GM12878 (cell line): ENCODE measurements around the gene C1QTNF12. TPM values are rescaled to one million over a fixed set of nuclear protein-coding genes. Genes with fewer than 3 reads are reported as not detected.
A peak's percentile ranks its signal among the peaks of the same experiment; 100 is the strongest.

ENCODE experiments used
- ATAC-seq: fragments of 200-7000 bp; cut with Tn5 transposase; 3 replicates; pipeline ENCODE4 v1.9.1; 2020; ENCODE audit warnings: mild to moderate bottlenecking, moderate library complexity
- Bru-seq: library from RNA; stranded (reverse); fragments of 400-500 nt; gene quantifications from one replicate; lab custom pipeline; 2021; lab: Mats Ljungman, UMichigan
- BruChase-seq, 2 experiments: library from RNA; stranded (reverse); fragments of 400-500 nt; gene quantifications; one replicate each; lab custom pipeline; 2021; lab: Mats Ljungman, UMichigan
- BruUV-seq: library from RNA; stranded (reverse); fragments of 400-500 nt; replicated peaks from 2 replicates; lab custom pipeline; 2021; lab: Mats Ljungman, UMichigan
- CTCF ChIA-PET: fragments of 300-600 bp; sonication (Branson Sonifier 250); formaldehyde crosslinking; extraction: SDS; loops from one replicate; lab custom pipeline; 2021; ENCODE audit warnings: inconsistent platforms; lab: Yijun Ruan, JAX
- POLR2A ChIA-PET: fragments of 350-600 bp; formaldehyde crosslinking; extraction: SDS; loops from one replicate; lab custom pipeline; 2021; ENCODE audit warnings: inconsistent platforms; lab: Charles Lee
- RAD21 ChIA-PET: fragments of 300-600 bp; sonication (Branson Sonifier 250); formaldehyde crosslinking; loops from one replicate; lab custom pipeline; 2023; ENCODE audit warnings: antibody characterized with exemption; ENCODE audit not compliant: unreplicated experiment; lab: Charles Lee
- SMC1A ChIA-PET: fragments of 300-600 bp; sonication (Branson Sonifier 250); formaldehyde crosslinking; loops from one replicate; lab custom pipeline; 2023; ENCODE audit not compliant: unreplicated experiment, uncharacterized antibody; lab: Charles Lee
- DNase-seq: peaks from one replicate; pipeline ENCODE4 v3.0.0-alpha.2; 2011; ENCODE audit warnings: low read depth, low spot score
- FAIRE-seq: peaks from 3 replicates; lab custom pipeline; 2011; peaks lifted over from hg19 to GRCh38; lab: Jason Lieb, UNC
- H2AFZ ChIP-seq: 2 replicates; pipeline ENCODE4 v1.6.0; 2011; ENCODE audit warnings: low read depth, low read length, control low read depth; ENCODE audit not compliant: control insufficient read depth
- H3K27ac ChIP-seq: 2 replicates; pipeline ENCODE4 v1.5.1; 2011; ENCODE audit warnings: control low read depth; ENCODE audit not compliant: control insufficient read depth, insufficient read depth
- H3K27me3 ChIP-seq, 2 experiments: replicated peaks in 1 of 2; 2 replicates each; pipeline versions ENCODE4 v1.6.0 to v1.6.1; 2011; ENCODE audit warnings: low read length in 1 of 2; ENCODE audit not compliant: control insufficient read depth in 2 of 2, insufficient read depth in 2 of 2
- H3K36me3 ChIP-seq, 2 experiments: 2 replicates each; pipeline ENCODE4 v1.5.1; 2011; ENCODE audit warnings: low read length in 1 of 2; ENCODE audit not compliant: control insufficient read depth in 2 of 2, insufficient read depth in 2 of 2
- H3K4me1 ChIP-seq: 2 replicates; pipeline ENCODE4 v1.6.1; 2011; ENCODE audit warnings: mild to moderate bottlenecking, low read length, moderate library complexity, mixed read lengths; ENCODE audit not compliant: control insufficient read depth, insufficient read depth
- H3K4me2 ChIP-seq: 2 replicates; pipeline ENCODE4 v1.6.0; 2011; ENCODE audit warnings: control low read depth; ENCODE audit not compliant: control insufficient read depth, insufficient read depth
- H3K4me3 ChIP-seq: fragments of 200-600 bp; sonication (generic); 2 replicates; pipeline ENCODE4 v1.5.1; 2016
- H3K79me2 ChIP-seq: 2 replicates; pipeline ENCODE4 v1.6.0; 2011; ENCODE audit warnings: low read length; ENCODE audit not compliant: control insufficient read depth, insufficient read depth
- H3K9ac ChIP-seq: 2 replicates; pipeline ENCODE4 v1.8.0; 2011; ENCODE audit warnings: low read length, control low read depth, mixed read lengths; ENCODE audit not compliant: control insufficient read depth, insufficient read depth
- H3K9me3 ChIP-seq: replicated peaks from 3 replicates; pipeline ENCODE4 v1.5.1; 2011; ENCODE audit warnings: mild to moderate bottlenecking, low read length; ENCODE audit not compliant: control insufficient read depth, insufficient read depth
- H4K20me1 ChIP-seq: 2 replicates; pipeline ENCODE4 v1.6.0; 2011; ENCODE audit not compliant: control insufficient read depth, insufficient read depth
- MEF2B ChIP-seq: fragments of 450-650 bp; IDR thresholded peaks from 2 replicates; pipeline ENCODE4 v1.6.1; 2018; ENCODE audit warnings: mild to moderate bottlenecking, moderate library complexity; ENCODE audit not compliant: partially characterized antibody, poor library complexity, severe bottlenecking
- MXI1 ChIP-seq: fragments of 150-350 bp; IDR thresholded peaks from 2 replicates; pipeline ENCODE4 v1.6.1; 2011; ENCODE audit warnings: low read depth, mild to moderate bottlenecking, inconsistent platforms, low read length, improper control_type of control experiment
- RAD51 ChIP-seq: fragments of 450-650 bp; IDR thresholded peaks from 2 replicates; pipeline ENCODE4 v1.6.1; 2016; ENCODE audit warnings: moderate library complexity, mild to moderate bottlenecking, inconsistent platforms
- SUZ12 ChIP-seq: fragments of 200-600 bp; sonication (generic); IDR thresholded peaks from one replicate; pipeline ENCODE4 v1.6.1; 2018; ENCODE audit warnings: antibody characterized with exemption, mild to moderate bottlenecking; ENCODE audit not compliant: unreplicated experiment
- WGBS: methylation state at CpG from one replicate; pipeline ENCODE4 v1.1.6; 2016; ENCODE audit warnings: low lambda C conversion rate; ENCODE audit not compliant: insufficient replicate concordance, insufficient coverage; ENCODE audit errors: missing lambda C conversion rate; 5-methylcytosine and 5-hydroxymethylcytosine counted together
- in situ Hi-C: fragments of 300-500 bp; cut with MboI; formaldehyde crosslinking; loops from 9 replicates; pipeline ENCODE4 v1.14.3; 2018; ENCODE audit warnings: mixed read lengths
- intact Hi-C: fragments of 100-400 bp; cut with micrococcal nuclease; formaldehyde crosslinking; loops from one replicate; pipeline ENCODE4 v1.14.2; 2022; ENCODE audit not compliant: unreplicated experiment
- long read RNA-seq, 2 experiments: library from polyadenylated mRNA; unstranded; transcript quantifications; one replicate each; pipeline ENCODE4 v2.0.0, GENCODE V29; 2019 to 2020
- polyA minus RNA-seq, 3 experiments: library from RNA; depleted of rRNA, polyadenylated mRNA; stranded (reverse); fragments of >200 nt; gene quantifications; 2 replicates each; pipeline ENCODE4 v1.2.3, GENCODE V29; 2011
- polyA plus RNA-seq, 11 experiments: library from polyadenylated mRNA; depleted of rRNA in 4 of 11; unstranded in 6 of 11; stranded (reverse) in 5 of 11; fragments of >200 nt; fragmentation: Nextera tagmentation in 4 of 11; fragmentation: Illumina TruSeq in 1 of 11; extraction: Ambion mirVana in 4 of 11; extraction: Trizol in 1 of 11; gene quantifications; 1 replicate in 1 of 11; 2 replicates in 10 of 11; pipeline versions ENCODE4 v1.2.1 to v1.2.3, GENCODE V29; 2011 to 2016; ENCODE audit warnings: inconsistent platforms in 2 of 11, missing spikeins in 2 of 11, low read depth in 1 of 11
- total RNA-seq, 4 experiments: library from RNA; depleted of rRNA in 3 of 4; stranded (reverse); fragments of >200 nt in 3 of 4; fragmentation: Illumina TruSeq in 1 of 4; extraction: Trizol in 1 of 4; gene quantifications; 2 replicates each; pipeline versions ENCODE4 v1.2.1 to v1.2.3, GENCODE V29; 2013 to 2021

C1QTNF12 gene, protein sequence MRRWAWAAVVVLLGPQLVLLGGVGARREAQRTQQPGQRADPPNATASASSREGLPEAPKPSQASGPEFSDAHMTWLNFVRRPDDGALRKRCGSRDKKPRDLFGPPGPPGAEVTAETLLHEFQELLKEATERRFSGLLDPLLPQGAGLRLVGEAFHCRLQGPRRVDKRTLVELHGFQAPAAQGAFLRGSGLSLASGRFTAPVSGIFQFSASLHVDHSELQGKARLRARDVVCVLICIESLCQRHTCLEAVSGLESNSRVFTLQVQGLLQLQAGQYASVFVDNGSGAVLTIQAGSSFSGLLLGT
- total RNA-seq (2013; cell fraction: nucleolus; rRNA removed): 1.3 and 1.4 TPM in 2 replicates
- total RNA-seq (2014; rRNA removed) (0.17 and 0.76 TPM in 2 replicates), total RNA-seq (2014; rRNA removed; fragmentation: Illumina TruSeq; extraction: Trizol) (0.37 TPM in 1 of 2 replicates, not detected in the other), total RNA-seq (2021) (0.96 and 1.0 TPM in 2 replicates), polyA plus RNA-seq (2011; rRNA removed) (not detected in 2 replicates), polyA plus RNA-seq (2014; fragmentation: Illumina TruSeq; extraction: Trizol) (not detected in 2 replicates), polyA plus RNA-seq (2014; fragmentation: Nextera tagmentation; extraction: Ambion mirVana) (under 1 TPM in 1 of 2 experiments, not detected in 1; 0.31 TPM), polyA plus RNA-seq (2014; rRNA removed) (0.50 and 0.84 TPM in 2 replicates), polyA plus RNA-seq (2016; fragmentation: Nextera tagmentation; extraction: Ambion mirVana) (under 1 TPM in 1 of 2 experiments, not detected in 1; 0.20 TPM), polyA minus RNA-seq (2011; rRNA and poly(A)+ RNA removed) (0.52 TPM in 1 of 2 replicates, not detected in the other), Bru-seq, nascent RNA (percentile 30 among the genes with signal in this experiment), BruChase-seq, experiment 1, labeled RNA remaining after a 6-hour chase (percentile 51 among the genes with signal in this experiment), BruChase-seq, experiment 2, labeled RNA remaining after a 2-hour chase (percentile 41 among the genes with signal in this experiment)
- polyA plus RNA-seq (2011; ENCODE audit: low read depth): 1.9 TPM
- 0.22 and 0.48 TPM in 2 replicates for polyA plus RNA-seq (2011; cell fraction: cytosol; rRNA removed)
- 4.2 and 6.9 TPM in 2 replicates for polyA plus RNA-seq (2011; cell fraction: nucleus; rRNA removed)
- 3.7 and 4.4 TPM in 2 replicates for polyA plus RNA-seq (2012)
- polyA minus RNA-seq (2011; cell fraction: cytosol; rRNA and poly(A)+ RNA removed): not detected in 2 replicates
- 1.1 and 1.8 TPM in 2 replicates for polyA minus RNA-seq (2011; cell fraction: nucleus; rRNA and poly(A)+ RNA removed)
- long read RNA-seq, experiment 1, partial matches to known transcripts: 0 of 1 reads
- long read RNA-seq, experiment 1, other reads (novel, unspliced or antisense): 1 of 1 reads
- long read RNA-seq, experiment 2: 0 reads

DNA sequence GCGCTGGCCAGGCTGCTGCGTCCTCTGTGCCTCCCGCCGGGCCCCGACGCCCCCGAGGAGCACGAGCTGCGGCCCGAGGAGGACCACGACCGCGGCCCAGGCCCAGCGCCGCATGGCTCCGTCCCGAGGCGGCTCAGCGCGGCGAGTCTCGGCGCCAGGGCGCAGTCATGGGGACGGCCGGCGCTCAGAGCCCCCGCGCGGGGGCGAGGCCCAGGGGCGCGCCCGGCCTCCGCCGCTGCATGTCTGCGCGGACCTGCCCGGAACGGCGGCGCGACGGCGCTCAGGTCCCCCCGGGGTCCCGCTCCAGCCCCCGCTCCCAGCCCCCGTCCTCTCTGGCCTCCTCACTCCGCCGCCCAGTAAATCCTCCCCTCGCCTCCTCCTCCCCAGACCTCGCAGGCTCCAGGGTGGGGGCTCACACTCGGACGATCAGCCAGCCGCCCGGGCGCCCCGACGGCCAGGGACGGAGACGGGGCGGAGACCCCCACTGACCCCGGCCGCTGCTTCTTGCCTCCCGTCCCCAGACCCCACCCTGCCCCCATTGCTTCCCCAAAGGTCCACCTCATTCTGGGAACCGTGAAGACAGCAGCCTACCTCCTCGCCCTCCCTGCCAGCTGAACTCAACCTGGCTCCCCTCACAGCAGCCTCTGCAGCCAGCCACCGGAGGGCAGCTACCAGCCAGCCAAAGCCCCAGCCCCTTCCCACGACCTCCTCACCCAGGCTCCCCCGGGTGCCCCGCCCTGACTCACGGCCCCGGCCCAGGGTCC is at the start of gene C1QTNF12:
Gene C1QTNF12 (minus strand): TSS at position 146 of the 764 bp plus-strand sequence. CDS start 32 bp downstream, at position 114.
- H3K4me1 ChIP-seq: peaks cover 12% of the 10 kb centered on the region
- H3K36me3 ChIP-seq: no peaks in the 10 kb centered on the region
- H3K27me3 ChIP-seq: peaks cover 1 to 5% of the 10 kb centered on the region in 2 experiments; a peak in 3 of 4 replicates
- H2AFZ ChIP-seq: no peak within 1 kb of the TSS
- TF ChIP-seq MXI1 (no peak), SUZ12 (peak; percentile 73), RAD51 (no peak), MEF2B (no peak)
- TF ChIP-seq, all 136 proteins: peak for 1
- POLR2A ChIA-PET: no interaction called here
- FAIRE-seq (no peak), ATAC-seq (no peak), DNase-seq (no peak)
- SMC1A ChIA-PET: no interaction called here
- no TSS peak for BruUV-seq
- 7% methylated on average over 60 of the region's 74 CpGs for WGBS
- H3K4me3 ChIP-seq: no peak within 1 kb of the TSS
- intact Hi-C loops (no loop called here), in situ Hi-C loops (no loop called here)
- no peaks in the 10 kb centered on the region for H3K79me2 ChIP-seq
- no peak within 1 kb of the TSS for H3K27ac ChIP-seq
- H3K4me2 ChIP-seq: no peak within 1 kb of the TSS
- H4K20me1 ChIP-seq: no peaks in the 10 kb centered on the region
- H3K9me3 ChIP-seq: no peaks in the 10 kb centered on the region
- CTCF ChIA-PET: no interaction called here
- RAD21 ChIA-PET: no interaction called here
- H3K9ac ChIP-seq: no peak within 1 kb of the TSS
